Measurements from ENCODE around the gene MMP14. TPM values are rescaled to one million over a fixed set of nuclear protein-coding genes. Genes with fewer than 3 reads are reported as not detected.

MMP14 gene
- total and polyA plus RNA-seq, 2 of the 13 experiments (the other 11 are each of a cell fraction or from before 2014, with no cell fraction given), result 5.2 to 9.8 TPM

DNA sequence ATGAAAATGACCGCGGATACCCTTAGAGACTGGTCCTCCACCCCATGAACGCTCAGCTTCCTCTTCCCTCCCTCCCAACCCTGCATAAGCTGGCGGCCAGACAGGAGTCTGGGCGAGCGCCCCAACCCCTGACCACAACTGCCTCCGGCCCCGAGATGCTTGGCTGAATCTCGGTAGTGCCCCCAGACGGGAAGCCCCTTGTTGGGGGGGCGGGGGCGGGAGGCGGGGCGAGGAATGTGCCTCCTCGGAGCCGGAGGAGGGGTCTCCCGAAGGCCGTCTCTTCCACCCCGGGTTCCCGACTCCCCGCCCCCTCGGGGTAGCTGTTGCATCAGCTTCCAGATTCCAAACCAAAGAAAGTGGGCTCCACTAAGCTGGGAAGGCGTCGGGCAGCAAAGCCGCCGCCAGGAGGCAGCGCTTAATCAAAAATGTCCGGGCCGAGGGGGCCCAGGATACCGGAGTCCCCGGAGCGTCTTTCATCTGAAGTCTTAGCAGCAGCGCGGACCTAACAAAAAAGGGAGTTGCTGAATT lies 13.8 kb upstream of the MMP14 start (continued):
- TF ChIP-seq MEIS1 (CRISPR knock-in tag; IDR thresholded peaks at IDR 0.05; ENCODE audit: borderline replicate concordance), result no peak
- TF ChIP-seq, protein P1, sequence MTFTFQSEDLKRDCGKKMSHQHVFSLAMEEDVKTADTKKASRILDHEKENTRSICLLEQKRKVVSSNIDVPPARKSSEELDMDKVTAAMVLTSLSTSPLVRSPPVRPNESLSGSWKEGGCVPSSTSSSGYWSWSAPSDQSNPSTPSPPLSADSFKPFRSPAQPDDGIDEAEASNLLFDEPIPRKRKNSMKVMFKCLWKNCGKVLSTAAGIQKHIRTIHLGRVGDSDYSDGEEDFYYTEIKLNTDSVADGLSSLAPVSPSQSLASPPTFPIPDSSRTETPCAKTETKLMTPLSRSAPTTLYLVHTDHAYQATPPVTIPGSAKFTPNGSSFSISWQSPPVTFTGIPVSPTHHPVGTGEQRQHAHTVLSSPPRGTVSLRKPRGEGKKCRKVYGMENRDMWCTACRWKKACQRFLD (CRISPR knock-in tag; IDR thresholded peaks at IDR 0.05; ENCODE audit: borderline replicate concordance), result no peak
- TF ChIP-seq U2AF2 (IDR thresholded peaks at IDR 0.05; ENCODE audit: low read depth, low read length), result no peak
- no peak for TF ChIP-seq SETDB1 (CRISPR knock-in tag; IDR thresholded peaks at IDR 0.05; ENCODE audit: borderline replicate concordance)
- no peak for TF ChIP-seq ZNF329 (CRISPR knock-in tag; IDR thresholded peaks at IDR 0.05; ENCODE audit: low read depth)
- TF ChIP-seq POGZ (CRISPR knock-in tag; IDR thresholded peaks at IDR 0.05), result no peak
- TF ChIP-seq KDM1A (CRISPR knock-in tag; IDR thresholded peaks at IDR 0.05), result no peak; the same call in 1 of the 2 replicates
- peak; percentile 39; the same call in 1 of the 2 replicates for TF ChIP-seq HDAC1 (CRISPR knock-in tag; IDR thresholded peaks at IDR 0.05)
- TF ChIP-seq, protein P2, sequence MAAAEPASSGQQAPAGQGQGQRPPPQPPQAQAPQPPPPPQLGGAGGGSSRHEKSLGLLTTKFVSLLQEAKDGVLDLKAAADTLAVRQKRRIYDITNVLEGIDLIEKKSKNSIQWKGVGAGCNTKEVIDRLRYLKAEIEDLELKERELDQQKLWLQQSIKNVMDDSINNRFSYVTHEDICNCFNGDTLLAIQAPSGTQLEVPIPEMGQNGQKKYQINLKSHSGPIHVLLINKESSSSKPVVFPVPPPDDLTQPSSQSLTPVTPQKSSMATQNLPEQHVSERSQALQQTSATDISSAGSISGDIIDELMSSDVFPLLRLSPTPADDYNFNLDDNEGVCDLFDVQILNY (CRISPR knock-in tag; conservative IDR thresholded peaks at IDR 0.05), result no peak
- no peak for TF ChIP-seq TGIF2 (CRISPR knock-in tag; IDR thresholded peaks at IDR 0.05)
- TF ChIP-seq MED1 (CRISPR knock-in tag; IDR thresholded peaks at IDR 0.05), result peak; percentile 46
- TF ChIP-seq, protein P3, sequence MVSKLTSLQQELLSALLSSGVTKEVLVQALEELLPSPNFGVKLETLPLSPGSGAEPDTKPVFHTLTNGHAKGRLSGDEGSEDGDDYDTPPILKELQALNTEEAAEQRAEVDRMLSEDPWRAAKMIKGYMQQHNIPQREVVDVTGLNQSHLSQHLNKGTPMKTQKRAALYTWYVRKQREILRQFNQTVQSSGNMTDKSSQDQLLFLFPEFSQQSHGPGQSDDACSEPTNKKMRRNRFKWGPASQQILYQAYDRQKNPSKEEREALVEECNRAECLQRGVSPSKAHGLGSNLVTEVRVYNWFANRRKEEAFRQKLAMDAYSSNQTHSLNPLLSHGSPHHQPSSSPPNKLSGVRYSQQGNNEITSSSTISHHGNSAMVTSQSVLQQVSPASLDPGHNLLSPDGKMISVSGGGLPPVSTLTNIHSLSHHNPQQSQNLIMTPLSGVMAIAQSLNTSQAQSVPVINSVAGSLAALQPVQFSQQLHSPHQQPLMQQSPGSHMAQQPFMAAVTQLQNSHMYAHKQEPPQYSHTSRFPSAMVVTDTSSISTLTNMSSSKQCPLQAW (CRISPR knock-in tag; IDR thresholded peaks at IDR 0.05), result no peak
- no peak for TF ChIP-seq ZNF557 (CRISPR knock-in tag; IDR thresholded peaks at IDR 0.05)
- TF ChIP-seq, protein P4, sequence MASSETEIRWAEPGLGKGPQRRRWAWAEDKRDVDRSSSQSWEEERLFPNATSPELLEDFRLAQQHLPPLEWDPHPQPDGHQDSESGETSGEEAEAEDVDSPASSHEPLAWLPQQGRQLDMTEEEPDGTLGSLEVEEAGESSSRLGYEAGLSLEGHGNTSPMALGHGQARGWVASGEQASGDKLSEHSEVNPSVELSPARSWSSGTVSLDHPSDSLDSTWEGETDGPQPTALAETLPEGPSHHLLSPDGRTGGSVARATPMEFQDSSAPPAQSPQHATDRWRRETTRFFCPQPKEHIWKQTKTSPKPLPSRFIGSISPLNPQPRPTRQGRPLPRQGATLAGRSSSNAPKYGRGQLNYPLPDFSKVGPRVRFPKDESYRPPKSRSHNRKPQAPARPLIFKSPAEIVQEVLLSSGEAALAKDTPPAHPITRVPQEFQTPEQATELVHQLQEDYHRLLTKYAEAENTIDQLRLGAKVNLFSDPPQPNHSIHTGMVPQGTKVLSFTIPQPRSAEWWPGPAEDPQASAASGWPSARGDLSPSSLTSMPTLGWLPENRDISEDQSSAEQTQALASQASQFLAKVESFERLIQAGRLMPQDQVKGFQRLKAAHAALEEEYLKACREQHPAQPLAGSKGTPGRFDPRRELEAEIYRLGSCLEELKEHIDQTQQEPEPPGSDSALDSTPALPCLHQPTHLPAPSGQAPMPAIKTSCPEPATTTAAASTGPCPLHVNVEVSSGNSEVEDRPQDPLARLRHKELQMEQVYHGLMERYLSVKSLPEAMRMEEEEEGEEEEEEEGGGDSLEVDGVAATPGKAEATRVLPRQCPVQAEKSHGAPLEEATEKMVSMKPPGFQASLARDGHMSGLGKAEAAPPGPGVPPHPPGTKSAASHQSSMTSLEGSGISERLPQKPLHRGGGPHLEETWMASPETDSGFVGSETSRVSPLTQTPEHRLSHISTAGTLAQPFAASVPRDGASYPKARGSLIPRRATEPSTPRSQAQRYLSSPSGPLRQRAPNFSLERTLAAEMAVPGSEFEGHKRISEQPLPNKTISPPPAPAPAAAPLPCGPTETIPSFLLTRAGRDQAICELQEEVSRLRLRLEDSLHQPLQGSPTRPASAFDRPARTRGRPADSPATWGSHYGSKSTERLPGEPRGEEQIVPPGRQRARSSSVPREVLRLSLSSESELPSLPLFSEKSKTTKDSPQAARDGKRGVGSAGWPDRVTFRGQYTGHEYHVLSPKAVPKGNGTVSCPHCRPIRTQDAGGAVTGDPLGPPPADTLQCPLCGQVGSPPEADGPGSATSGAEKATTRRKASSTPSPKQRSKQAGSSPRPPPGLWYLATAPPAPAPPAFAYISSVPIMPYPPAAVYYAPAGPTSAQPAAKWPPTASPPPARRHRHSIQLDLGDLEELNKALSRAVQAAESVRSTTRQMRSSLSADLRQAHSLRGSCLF (CRISPR knock-in tag; IDR thresholded peaks at IDR 0.05; ENCODE audit: borderline replicate concordance), result no peak
- no peak for TF ChIP-seq CCAR2 (optimal IDR thresholded peaks at IDR 0.05; ENCODE audit: low read depth, low read length)
- TF ChIP-seq, protein P5, sequence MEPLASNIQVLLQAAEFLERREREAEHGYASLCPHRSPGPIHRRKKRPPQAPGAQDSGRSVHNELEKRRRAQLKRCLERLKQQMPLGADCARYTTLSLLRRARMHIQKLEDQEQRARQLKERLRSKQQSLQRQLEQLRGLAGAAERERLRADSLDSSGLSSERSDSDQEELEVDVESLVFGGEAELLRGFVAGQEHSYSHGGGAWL (CRISPR knock-in tag; IDR thresholded peaks at IDR 0.05), result peak; percentile 61; the same call in 1 of the 2 replicates
- TF ChIP-seq ZNF138 (CRISPR knock-in tag; IDR thresholded peaks at IDR 0.05; ENCODE audit: low read depth), result no peak
- no peak for TF ChIP-seq ZIK1 (CRISPR knock-in tag; IDR thresholded peaks at IDR 0.05; ENCODE audit: borderline replicate concordance, low read depth)
- TF ChIP-seq, protein P6, sequence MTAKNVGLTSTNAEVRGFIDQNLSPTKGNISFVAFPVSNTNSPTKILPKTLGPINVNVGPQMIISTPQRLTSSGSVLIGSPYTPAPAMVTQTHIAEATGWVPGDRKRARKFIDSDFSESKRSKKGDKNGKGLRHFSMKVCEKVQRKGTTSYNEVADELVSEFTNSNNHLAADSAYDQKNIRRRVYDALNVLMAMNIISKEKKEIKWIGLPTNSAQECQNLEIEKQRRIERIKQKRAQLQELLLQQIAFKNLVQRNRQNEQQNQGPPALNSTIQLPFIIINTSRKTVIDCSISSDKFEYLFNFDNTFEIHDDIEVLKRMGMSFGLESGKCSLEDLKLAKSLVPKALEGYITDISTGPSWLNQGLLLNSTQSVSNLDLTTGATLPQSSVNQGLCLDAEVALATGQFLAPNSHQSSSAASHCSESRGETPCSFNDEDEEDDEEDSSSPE (CRISPR knock-in tag; IDR thresholded peaks at IDR 0.05), result peak; percentile 31; the same call in 1 of the 2 replicates
- no peak for TF ChIP-seq ZZZ3 (CRISPR knock-in tag; IDR thresholded peaks at IDR 0.05; ENCODE audit: borderline replicate concordance)
